ENCODE data around the gene KCTD19. TPM values are rescaled to one million over a fixed set of nuclear protein-coding genes. Genes with fewer than 3 reads are reported as not detected.

KCTD19 gene
- total and polyA plus RNA-seq, 7 donors: 0.03 TPM; not detected in 6

- H3K27ac ChIP-seq: peak overlapping the region; percentile 36
- 44 to 56% (median 49%) methylated on average over 5 of the region's 5 CpGs for WGBS, 3 donors
- intact Hi-C loops (cut with DNase I): no loop called here
- H3K4me1 ChIP-seq: no peaks in the 10 kb centered on the region
- peak; percentile 44 to 77 (median 64) for ATAC-seq
- no peaks in the 10 kb centered on the region for H3K36me3 ChIP-seq (ENCODE audit: insufficient read depth in 1 of 2, low read depth in 1 of 2)
- no peaks in the 10 kb centered on the region for H3K27me3 ChIP-seq (ENCODE audit: insufficient read depth in 3 of 3, low read length in 2 of 3)
- H3K4me3 ChIP-seq: no peak overlapping the region
- H3K9me3 ChIP-seq: no peaks in the 10 kb centered on the region
- peak in 1 of 2 donors; percentile 53 for DNase-seq
- TF ChIP-seq CTCF (IDR thresholded peaks at IDR 0.05): no peak
Measured at GRCh38 chr16:67311607-67312488, 14.7 kb downstream of the KCTD19 start.

GRCh38 chr16:67310561-67310960 is 16.0 kb downstream of the KCTD19 start:
- Histone ChIP-seq H3K9me3 (no peaks in the 10 kb centered on the region), H3K4me1 (no peaks in the 10 kb centered on the region), H3K27me3 (ENCODE audit: insufficient read depth in 3 of 3, low read length in 2 of 3) (no peaks in the 10 kb centered on the region), H3K4me3 (no peak overlapping the region), H3K27ac (no peak overlapping the region), H3K36me3 (ENCODE audit: insufficient read depth in 1 of 2, low read depth in 1 of 2) (no peaks in the 10 kb centered on the region)
- ATAC-seq: no peak
- WGBS, 3 donors: 87 to 96% (median 92%) methylated on average over 3 of the region's 3 CpGs
- intact Hi-C loops (cut with DNase I): no loop called here
- DNase-seq: no peak
- no peak for TF ChIP-seq CTCF (IDR thresholded peaks at IDR 0.05)

GRCh38 chr16:67305216-67306071 is 21.1 kb downstream of the KCTD19 start:
- Histone ChIP-seq H3K27me3 (ENCODE audit: insufficient read depth in 3 of 3, low read length in 2 of 3) (no peaks in the 10 kb centered on the region), H3K36me3 (ENCODE audit: insufficient read depth in 1 of 2, low read depth in 1 of 2) (no peaks in the 10 kb centered on the region), H3K9me3 (no peaks in the 10 kb centered on the region), H3K4me3 (no peak overlapping the region), H3K27ac (no peak overlapping the region), H3K4me1 (no peaks in the 10 kb centered on the region)
- 84 to 90% (median 85%) methylated on average over 13 of the region's 13 CpGs for WGBS, 3 donors
- no peak for TF ChIP-seq CTCF (IDR thresholded peaks at IDR 0.05)
- DNase-seq (no peak), ATAC-seq (no peak)
- intact Hi-C loops (cut with DNase I): no loop called here

GRCh38 chr16:67304020-67304419 is 22.5 kb downstream of the KCTD19 start:
- Histone ChIP-seq H3K36me3 (ENCODE audit: insufficient read depth in 1 of 2, low read depth in 1 of 2) (no peaks in the 10 kb centered on the region), H3K4me1 (no peaks in the 10 kb centered on the region), H3K4me3 (no peak overlapping the region), H3K27ac (no peak overlapping the region), H3K9me3 (no peaks in the 10 kb centered on the region), H3K27me3 (ENCODE audit: insufficient read depth in 3 of 3, low read length in 2 of 3) (no peaks in the 10 kb centered on the region)
- no peak for DNase-seq
- intact Hi-C loops (cut with DNase I): no loop called here
- no peak for TF ChIP-seq CTCF (IDR thresholded peaks at IDR 0.05)
- no peak for ATAC-seq
- 74 to 85% (median 75%) methylated on average over 1 of the region's 1 CpG for WGBS, 3 donors

Measured in psoas muscle (tissue), 8 donors.